GM12872 (cell line): ENCODE measurements around the gene DCDC1.

Experiments used
- CTCF ChIP-seq: IDR thresholded peaks from 3 replicates; pipeline ENCODE4 v1.5.1; 2011; ENCODE audit warnings: low read depth, mild to moderate bottlenecking, low read length, moderate library complexity; ENCODE audit not compliant: insufficient read depth

Gene DCDC1

GRCh38 chr11:30860146-30860545 lies 509.4 kb downstream of the DCDC1 start:
- no peak for TF ChIP-seq CTCF

GRCh38 chr11:30859669-30860068 lies 509.9 kb downstream of the DCDC1 start:
- TF ChIP-seq CTCF, result no peak

GRCh38 chr11:30855383-30856006 lies 514.0 kb downstream of the DCDC1 start:
- TF ChIP-seq CTCF, result no peak

GRCh38 chr11:30853439-30853838 lies 516.1 kb downstream of the DCDC1 start:
- TF ChIP-seq CTCF, result no peak

GRCh38 chr11:30852645-30853044 lies 516.9 kb downstream of the DCDC1 start:
- TF ChIP-seq CTCF, result no peak

- no peak for TF ChIP-seq CTCF
These were observed 517.4 kb downstream of the DCDC1 start for GRCh38 chr11:30852091-30852490.

GRCh38 chr11:30837252-30837651 lies 532.3 kb downstream of the DCDC1 start:
- no peak for TF ChIP-seq CTCF
